HG02840 (cell line): ENCODE data around the gene UBL5.
"Not testable (repeated sequence)": the region's sequence is repeated elsewhere in the genome, so short reads cannot be mapped to it uniquely, and the experiment has no call there.

ENCODE experiments used
- ATAC-seq: cut with Tn5 transposase; IDR thresholded peaks from one replicate; pipeline ENCODE4 v1.9.1; 2021; ENCODE audit warnings: mild to moderate bottlenecking, moderate library complexity, moderate number of reproducible peaks; ENCODE audit not compliant: unreplicated experiment, low FRiP score

UBL5 gene

DNA sequence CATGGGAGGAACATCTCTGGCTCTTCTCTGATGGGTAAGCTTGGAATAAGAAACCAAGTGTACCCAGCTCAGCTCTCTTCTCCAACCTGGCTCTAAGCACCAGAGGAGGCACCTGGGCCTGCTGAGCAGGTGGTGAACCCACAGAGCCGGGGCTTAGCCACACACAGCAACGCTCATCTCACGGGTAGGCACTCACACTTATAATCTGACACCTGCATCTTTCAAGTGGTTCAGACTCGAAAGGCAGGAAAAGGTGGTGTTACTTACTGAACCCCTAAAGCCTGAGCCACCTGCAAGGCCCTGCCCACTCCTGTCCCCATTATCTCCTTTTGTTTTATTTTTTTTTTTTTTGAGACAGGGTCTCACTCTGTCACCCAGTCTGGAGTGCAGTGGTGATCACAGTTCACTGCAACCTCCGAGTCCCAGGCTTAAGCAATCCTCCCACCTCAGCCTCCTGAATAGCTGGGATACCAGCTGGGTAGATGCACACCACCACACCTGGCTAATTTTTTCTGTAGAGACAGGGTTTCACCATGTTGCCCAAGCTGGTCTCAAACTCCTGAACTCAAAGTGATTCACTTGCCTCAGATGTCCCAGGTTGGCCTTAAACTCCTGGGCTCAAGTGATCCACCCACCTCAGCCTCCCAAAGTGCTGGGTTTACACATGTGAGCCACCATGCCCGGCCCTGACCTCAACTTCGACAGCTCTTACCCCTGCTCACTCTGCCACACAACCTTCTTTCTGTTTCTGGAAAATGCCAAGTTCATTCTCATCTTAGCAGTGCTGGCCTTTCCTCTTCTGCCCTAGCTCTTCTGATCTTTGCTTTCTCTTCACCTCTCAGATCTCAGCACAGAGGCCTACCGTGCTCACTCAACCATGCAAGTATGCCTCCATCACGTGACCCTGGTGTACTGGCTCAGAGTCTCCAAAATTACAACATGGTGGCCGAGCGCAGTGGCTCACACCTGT is 18.6 kb upstream of the UBL5 start:
- no peak for ATAC-seq

DNA sequence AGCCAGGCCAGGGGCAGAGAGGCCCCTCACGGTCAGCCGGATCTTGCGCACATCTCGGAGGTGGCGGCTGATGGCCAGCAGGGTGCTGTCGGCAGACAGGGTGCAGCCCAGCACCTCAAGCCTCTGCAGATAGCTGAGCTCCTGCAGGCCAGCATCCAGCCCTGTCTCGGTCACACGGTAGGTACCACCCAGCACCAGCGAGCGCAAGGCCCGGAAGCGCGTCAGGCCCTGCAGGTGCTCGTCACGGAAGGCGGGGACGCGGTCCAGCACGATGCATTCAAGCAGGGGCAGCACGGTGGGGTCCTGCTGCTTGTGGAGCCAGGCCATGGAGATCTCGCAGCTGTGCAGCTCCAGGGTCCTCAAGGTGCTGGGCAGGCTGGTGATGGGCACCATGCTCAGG is 16.6 kb upstream of the UBL5 start:
- ATAC-seq: no peak

DNA sequence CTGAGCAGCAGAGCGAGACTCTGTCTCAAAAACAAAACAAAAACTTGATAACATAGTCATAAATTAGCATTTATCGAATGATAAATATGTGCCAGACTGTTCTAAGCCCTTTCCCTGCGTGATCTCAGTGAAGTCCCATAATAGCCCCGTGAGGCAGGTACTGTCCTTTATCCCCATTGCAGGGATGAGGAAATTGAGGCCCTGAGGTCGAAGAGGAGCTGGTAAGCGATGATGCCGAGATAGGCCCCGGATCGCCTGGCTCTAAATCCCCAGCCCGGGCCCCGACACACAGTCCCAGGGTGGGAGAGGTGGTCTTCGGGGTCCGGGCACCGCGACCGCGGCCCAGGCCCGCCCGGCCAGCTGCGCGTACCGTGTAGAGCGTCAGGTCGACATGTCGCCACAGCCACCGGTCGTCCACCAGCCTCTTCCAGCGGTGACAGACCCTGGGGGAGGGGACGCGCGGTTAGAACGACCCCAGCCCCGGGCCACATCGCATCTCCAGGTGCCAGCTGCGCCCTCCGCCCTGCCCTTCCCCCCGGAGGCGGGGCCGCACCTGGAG is 9.5 kb upstream of the UBL5 start:
- no peak for ATAC-seq

DNA sequence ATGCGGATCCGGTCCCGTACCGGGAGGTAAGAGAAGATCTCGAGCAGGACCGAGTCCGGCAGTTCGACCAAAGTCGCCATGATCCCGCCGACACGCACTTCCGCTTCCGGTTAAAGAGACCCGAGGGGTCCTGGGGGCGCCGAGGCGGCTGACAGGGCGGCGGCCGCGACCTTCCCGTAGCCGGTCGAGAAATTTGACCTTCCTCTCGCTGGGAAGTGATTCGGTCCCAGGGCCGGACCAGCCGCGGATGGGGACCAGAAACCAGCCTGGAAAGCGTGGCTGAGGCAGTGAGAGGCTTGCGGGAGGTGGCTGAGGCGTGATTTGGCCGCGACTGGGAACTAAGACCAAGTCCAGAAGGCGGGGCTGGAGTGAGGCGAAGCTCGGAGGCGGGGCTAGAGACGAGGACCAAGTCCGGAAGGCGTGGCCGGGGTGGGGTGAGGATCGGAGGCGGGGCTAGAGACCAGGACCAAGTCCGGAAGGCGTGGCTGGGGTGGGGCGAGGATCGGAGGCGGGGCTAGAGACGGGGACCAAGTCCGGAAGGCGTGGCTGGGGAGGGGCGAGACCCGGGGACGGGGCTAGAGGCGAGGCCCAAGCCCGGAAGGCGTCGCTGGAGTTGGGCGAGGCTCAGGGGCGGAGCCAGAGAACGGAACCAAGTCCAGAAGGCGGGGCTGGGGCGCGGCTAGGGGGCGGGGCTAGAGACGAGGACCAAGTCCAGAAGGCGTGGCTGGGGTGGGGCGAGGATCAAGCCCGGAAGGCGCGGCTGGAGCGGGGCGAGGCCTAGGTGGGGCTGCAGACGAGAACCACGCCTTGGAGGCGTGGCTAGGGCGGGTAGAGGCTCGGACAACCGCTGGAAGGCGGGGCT is 8.8 kb upstream of the UBL5 start, which contains the start of gene FBXL12:
TSS of gene FBXL12 (minus strand) at position 346 of the 862 bp plus-strand sequence. CDS start at position 80, 266 bp downstream.
- peak; percentile 87 for ATAC-seq

DNA sequence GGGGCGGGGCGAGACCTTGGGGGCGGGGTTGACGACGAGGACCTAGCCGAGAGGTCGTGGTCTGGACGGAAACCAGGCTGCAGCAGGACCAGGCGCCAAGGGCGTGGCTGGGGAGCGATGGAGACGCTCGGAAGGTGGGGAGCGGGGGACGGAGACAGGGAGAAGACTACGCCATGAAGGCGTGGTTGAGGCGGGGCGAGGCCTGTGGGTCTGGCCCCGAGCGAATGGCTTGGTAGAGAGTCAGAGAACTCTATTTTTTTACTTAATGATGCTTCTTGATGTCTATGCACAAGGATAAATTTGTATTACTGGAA is 8.2 kb upstream of the UBL5 start:
- ATAC-seq: no peak

DNA sequence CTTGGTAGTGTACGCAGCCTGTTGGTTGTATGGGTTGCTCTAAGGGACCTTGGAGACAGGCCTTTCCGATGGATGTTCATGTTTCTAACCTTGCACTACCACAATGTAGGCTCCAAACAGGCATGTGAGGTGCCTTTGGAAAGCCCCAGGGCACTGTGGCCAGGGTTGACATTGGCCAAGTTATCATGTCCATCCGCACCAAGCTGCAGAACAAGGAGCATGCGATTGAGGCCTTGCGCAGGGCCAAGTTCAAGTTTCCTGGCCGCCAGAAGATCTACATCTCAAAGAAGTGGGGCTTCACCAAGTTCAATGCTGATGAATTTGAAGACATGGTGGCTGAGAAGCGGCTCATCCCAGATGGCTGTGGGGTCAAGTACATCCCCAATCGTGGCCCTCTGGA is 7.7 kb upstream of the UBL5 start:
- not testable (repeated sequence) for ATAC-seq

DNA sequence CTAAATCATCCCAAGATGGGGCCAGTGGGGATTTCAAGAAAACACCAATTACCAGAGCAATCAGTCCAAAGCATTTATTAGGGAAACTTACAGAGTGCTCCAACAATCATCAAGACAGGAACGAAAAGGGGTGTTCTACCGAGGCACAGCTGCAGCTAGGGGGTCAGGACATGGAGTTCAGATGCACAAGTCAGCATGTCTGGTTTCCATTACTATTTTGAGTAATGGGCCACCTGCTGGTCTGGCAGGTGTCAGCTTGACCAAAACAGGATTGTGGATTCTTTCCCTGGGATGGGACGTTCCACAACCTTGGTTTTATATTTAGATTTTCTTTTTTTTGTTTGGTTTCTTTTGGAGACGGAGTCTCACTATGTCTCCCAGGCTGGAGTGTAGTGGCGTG is 3.9 kb upstream of the UBL5 start:
- ATAC-seq: no peak

DNA sequence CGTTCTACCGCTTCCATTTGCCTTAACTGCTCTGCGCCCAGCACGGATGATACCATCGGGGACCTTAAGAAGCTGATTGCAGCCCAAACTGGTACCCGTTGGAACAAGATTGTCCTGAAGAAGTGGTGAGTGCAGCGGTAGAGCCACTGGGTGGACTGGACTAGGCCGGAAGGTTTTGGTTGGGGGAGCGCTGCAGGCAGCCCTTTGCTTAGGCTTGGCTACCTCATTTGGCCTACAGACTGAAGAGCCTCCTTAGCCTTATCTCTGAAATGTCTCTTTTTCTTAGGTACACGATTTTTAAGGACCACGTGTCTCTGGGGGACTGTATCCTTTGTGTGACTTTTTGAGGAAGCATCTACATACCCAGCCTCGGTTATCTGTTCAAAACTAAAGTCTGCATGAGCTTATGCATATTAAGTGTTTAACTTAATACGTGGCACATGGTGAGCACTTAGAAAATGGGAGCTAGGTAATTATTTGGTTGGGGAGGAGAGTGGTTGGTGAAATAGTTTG is 889 bp downstream of the UBL5 start:
- ATAC-seq: no peak

DNA sequence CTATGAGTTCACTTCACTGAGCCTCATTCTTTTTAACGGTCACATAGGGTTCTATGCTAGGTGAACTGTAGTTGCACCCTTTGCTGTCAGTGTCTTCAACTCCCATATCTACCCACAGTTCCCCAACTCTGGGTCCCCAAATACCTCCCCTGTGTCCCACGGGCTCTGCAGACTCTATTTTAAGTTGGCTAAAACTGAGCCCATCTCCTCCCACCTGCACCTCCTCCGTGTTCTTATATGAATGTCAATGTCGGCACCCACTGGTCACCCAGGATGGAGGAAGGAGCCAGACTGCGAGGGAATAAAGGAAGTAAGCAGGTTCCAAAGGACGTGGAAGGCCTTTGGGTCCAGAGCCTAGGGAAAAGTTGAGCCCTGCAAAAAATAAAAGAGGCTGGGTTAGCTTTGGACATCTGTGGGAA is 6.6 kb downstream of the UBL5 start:
- no peak for ATAC-seq

DNA sequence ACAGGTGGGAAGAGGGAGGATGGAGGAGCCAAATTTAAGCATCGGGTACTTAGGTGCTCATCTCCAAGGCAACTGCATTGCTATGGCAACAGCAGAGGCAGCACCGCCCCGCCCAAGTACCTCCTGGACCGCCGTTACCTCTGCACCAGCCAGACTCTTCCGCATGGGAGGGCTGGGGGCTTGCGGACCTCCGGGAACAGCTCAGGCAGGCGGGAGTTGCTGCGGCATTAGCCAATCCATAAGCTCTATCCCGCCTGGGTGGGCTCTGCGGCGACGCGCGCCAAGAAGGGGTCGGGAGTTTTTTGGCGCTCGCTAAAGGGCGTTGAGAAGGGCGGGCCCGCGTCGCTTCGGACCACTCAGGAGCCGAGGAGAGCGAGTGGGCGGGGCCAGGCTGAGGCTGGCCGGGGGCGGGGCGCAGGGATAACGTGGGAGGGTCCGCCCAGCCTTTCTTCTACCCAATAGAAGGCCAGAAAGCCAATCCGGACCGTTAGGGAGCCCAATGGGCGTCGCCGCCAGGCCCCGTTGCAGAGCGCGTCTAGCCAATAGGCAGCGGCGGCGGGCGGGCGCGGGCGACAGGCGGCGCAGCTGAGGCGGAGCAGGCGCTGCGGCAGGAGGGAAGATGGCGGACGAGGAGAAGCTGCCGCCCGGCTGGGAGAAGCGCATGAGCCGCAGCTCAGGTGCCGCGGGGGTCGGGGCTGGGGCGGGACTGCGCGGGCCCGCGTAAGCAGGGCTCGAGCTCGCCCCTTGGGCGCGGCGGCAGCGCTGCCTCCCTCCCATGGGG is 7.2 kb downstream of the UBL5 start, which contains the start of gene PIN1:
TSS of gene PIN1 (plus strand) at position 593 of the 781 bp plus-strand sequence. CDS start at position 620, 27 bp downstream.
- peak; percentile 90 for ATAC-seq

DNA sequence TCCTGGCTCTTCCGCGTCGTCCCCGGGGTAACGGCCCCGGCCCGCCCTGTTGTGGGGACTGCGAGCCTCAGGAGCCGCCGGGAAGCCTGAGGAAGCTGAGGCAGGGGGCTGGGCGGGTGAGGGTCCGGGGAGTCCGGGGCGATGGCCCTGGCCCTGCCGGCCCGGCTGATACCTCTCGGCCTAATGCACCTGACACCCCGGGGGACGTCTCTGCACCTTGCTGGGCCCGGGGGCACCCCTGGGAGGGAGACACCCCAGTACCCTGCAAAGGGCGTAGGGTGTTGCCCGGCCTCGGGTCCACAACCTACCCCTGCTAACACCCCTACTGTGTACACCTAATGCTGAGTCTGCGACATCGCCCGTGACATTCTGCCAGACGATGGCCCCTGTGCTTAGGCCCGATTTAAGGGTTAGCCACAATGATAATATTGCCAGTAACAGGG is 7.8 kb downstream of the UBL5 start:
- ATAC-seq: peak; percentile 13

DNA sequence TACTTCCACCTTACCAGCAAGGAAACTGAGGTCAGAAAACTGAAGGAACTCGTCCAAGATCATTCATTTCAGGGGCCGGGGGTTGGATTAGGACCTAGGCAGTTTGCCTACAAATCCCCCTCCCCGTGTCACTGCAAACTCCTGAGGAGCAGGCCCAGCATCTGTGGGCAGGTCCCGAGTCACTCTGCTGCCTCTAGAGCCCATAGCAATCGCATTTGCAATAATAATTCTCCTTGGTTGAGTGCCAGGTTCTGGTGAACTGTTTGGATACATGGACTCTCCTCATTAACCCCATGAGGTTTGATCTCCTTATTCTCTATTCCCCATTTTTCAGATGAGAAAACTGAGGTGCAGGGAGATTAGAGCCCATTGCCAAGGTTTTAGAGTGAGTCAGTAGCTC is 8.3 kb downstream of the UBL5 start:
- no peak for ATAC-seq

DNA sequence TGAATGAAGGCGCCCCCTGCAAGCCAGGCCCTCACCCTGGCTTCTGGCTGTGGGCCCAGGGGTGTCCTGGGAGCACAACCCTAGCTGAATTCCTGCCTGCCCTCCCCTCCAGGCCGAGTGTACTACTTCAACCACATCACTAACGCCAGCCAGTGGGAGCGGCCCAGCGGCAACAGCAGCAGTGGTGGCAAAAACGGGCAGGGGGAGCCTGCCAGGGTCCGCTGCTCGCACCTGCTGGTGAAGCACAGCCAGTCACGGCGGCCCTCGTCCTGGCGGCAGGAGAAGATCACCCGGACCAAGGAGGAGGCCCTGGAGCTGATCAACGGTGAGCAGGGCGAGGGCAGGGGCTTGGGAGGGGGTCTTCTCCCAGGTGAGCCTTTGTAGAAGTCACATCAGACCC is 10.6 kb downstream of the UBL5 start:
- ATAC-seq: no peak

DNA sequence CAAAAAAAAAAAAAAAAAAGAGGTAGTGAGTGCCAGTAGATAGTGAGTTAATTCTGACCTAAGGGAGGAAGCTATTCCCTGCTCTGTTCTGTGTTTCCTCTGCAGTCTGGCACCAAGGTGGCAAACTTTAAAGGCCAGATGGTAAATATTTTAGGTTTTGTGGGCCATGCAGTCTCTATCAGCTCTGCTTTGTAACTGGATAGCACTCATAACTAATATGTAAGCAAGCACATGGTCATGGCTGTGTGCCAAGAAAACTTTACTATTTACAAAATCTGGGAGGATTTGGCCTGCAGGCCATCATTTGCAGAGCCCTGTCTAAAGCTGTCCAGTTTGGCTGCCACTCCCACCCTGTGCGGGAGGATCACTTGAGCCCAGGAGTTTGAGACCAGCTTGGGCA is 11.7 kb downstream of the UBL5 start:
- no peak for ATAC-seq

DNA sequence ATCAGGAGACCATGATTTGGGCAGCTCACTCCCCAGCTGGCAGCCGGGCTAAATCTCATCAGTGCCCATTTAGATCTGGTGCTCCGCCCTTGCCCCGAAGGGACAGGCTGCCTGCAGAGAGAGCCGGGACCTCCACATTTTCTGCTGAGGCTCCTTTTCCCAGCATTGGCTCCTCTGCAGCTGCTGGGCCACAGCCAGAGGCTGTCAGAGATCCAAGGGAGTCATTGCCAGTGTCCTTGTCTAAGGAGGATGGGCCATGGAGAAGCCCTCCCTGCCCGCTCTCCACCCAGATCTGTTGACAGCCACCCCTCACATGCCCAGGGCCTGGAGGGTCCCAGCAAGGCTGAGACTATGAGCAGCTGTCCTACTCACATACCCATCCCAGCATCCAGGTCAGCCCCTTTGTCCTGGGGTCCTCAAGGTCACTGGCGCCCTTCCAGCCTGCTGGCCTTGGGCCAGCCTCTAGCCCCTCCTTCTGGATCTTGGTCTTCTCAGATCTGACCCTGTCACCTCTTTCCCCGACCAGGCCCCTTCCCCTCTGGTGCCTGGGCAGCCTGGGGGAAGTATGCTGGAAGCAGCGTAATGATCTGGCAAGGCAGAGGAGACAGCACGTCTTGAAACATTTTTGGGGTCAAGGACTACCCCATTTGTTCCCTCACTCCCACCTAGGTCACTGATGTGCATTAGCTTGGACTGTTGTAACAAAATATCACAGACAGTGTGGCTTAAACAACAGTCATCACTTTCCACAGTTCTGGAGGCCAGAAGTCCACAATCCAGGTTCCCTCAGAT is 15.3 kb downstream of the UBL5 start:
- no peak for ATAC-seq

DNA sequence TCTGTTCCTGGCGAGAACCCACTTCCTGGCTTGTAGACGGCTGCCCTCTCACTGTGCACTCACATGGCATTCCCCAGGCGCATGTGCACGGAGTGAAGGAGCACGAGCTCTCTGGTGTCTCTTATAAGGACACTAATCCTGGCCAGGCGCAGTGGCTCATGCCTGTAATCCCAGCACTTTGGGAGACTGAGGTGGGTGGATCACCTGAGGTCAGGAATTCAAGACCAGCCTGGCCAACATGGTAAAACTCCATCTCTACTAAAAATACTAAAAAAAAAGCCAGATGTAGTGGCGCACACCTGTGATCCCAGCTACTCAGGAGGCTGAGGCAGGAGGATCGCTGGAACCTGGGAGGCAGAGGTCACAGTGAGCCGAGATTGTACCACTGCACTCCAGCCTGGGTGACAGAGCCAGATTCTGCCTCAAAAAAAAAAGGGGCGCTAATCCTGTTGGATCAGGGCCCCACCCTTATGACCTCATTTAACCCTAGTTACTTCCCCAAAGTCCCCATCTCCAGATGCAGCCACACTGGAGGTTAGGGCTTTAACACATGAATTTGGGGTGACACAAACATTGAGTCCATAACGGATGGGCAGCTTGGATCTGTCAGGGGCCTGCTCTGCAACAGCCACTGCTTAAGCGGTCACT is 16.0 kb downstream of the UBL5 start:
- not testable (repeated sequence) for ATAC-seq

DNA sequence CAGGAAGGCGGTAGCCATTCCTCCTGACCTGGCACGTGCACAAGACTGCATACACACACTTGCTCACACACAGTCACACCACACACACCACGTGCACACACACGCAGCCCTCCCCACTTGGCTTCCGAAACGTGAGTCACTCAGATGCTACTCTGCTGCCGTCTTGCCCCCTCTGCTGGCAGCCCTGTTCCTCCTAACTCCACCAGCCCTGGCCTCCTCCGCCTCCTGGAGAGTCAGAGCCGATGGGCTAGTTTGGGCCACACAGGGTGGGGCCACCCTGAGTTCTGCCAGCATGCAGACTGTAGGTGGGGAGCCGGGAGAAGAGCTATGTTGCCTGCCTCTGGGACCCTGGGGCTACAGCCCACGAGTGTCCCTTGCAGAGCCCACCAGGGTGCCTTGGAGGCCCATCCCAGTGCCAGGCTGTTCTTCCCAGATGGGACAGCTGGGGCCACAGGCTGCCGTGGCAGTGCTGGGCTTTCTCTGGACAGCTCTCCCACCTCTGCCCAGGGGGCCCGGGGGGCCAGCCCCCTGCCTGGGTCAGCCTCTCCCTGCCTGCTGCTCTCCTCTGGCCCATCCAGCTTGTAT is 19.5 kb downstream of the UBL5 start:
- ATAC-seq: no peak

DNA sequence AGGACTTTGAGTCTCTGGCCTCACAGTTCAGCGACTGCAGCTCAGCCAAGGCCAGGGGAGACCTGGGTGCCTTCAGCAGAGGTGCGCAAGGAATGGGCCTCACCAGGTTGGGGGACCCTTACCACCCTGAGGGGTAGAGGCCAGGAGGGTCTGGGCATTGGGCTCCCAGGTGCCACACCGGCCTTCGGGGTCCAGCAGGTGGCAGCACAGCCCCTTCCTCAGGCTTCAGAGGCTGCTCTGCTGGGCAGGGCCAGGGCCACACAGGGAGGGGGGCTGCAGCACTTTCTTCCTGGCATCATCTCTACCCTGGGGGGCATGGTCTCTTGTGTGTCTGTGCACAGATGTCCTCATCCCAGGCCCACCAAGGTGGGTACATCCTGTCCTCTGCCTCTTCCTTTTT is 20.3 kb downstream of the UBL5 start:
- no peak for ATAC-seq
